ENCODE measurements around the gene OR2AE1. TPM values are rescaled to one million over a fixed set of nuclear protein-coding genes. Genes with fewer than 3 reads are reported as not detected.

The OR2AE1 gene
- total and polyA plus RNA-seq, 2 of the 4 experiments (the other 2 are of a cell fraction): 0.17 to 0.18 TPM

DNA sequence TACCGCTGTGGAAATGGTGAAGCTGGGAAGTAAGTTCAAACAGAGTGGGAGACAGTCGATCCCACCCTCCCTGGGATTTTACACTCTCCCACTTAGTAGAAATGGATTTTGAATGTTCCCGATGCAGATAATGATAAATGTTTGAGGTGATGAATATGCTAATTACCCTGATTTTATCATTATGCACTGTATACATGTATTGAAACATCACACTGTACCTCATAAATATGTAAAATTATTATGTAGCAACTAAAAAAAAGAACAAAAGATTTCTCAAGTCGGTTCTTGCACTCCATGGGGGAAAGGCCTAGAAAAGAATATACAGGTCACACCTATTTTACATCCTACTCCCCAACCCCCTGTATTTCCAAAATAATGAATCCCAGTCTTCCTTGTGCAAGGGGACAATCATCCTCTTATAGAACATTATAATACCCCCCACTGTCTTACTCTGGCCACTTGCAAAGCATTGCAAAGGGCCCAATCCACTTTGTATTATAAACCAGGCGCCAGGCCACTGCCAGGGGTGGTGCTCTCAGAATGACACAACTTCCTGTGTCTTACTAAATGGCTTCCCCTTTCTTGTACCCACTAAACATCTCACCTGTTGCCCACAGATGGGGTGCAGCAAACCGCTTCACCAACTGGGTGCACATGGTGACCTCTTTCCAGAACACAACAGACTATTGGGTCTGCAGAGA lies 20.6 kb upstream of the OR2AE1 start:
- peaks cover 3% of the 10 kb centered on the region for H3K9me1 ChIP-seq (ENCODE audit: insufficient read depth, low read length)
- no peak overlapping the region for H3K18ac ChIP-seq (ENCODE audit: low read depth, low read length)
- H3K79me1 ChIP-seq (ENCODE audit: low read depth in 1 of 2, low read length in 2 of 2): no peaks in the 10 kb centered on the region; a peak in 1 of 4 replicates
- no peak overlapping the region for H3K4ac ChIP-seq (ENCODE audit: low read depth, low read length)
- H3K36me3 ChIP-seq (ENCODE audit: control insufficient read depth, insufficient read depth, low read length): peaks cover 24% of the 10 kb centered on the region
- H3K27me3 ChIP-seq (ENCODE audit: control insufficient read depth, insufficient read depth, low read length): no peaks in the 10 kb centered on the region
- TF ChIP-seq POLR2A (IDR thresholded peaks at IDR 0.05; ENCODE audit: low read depth, low read length): no peak
- POLR2A ChIA-PET (ENCODE audit: unreplicated experiment): no interaction called here
- H3K56ac ChIP-seq (ENCODE audit: extremely low read depth, insufficient read depth, low read length): no peak overlapping the region
- no peak overlapping the region for H3K4me2 ChIP-seq (ENCODE audit: low read depth, low read length)
- in situ Hi-C loops (cut with MboI; ENCODE audit: low sequenced_read_pairs) (no loop called here), intact Hi-C loops (cut with micrococcal nuclease) (loop anchor here (10.0 kb wide), 1 partner anchor 263 kb away; no protein-coding TSS in a partner anchor), dilution Hi-C loops (cut with HindIII; ENCODE audit: low sequenced_read_pairs, unreplicated experiment) (no loop called here)
- 100% methylated on average over 1 of the region's 6 CpGs; no CpG with 5 or more reads in 1 of the 2 experiments for WGBS, 2 experiments (ENCODE audit: extremely low coverage in 2 of 2, insufficient read length in 1 of 2)
- no peak overlapping the region for H2AFZ ChIP-seq (replicated peaks; ENCODE audit: low read length, poor library complexity)
- no peak overlapping the region for H3K14ac ChIP-seq (replicated peaks; ENCODE audit: low read depth, low read length)
- CTCF ChIA-PET: no interaction called here
- no peak for ATAC-seq (ENCODE audit: low read depth)
- no peak overlapping the region for H2BK5ac ChIP-seq (ENCODE audit: low read depth, low read length, poor library complexity, severe bottlenecking)
- H4K5ac ChIP-seq (ENCODE audit: low read depth, low read length): no peak overlapping the region
- no peak overlapping the region for H3K9ac ChIP-seq (ENCODE audit: low read depth, low read length)
- H2BK20ac ChIP-seq (ENCODE audit: low read depth, low read length): no peak overlapping the region
- H3K4me3 ChIP-seq (ENCODE audit: insufficient read depth, low read depth, low read length): no peak overlapping the region
- no peak overlapping the region for H2AK5ac ChIP-seq (ENCODE audit: low read depth, low read length)
- no peaks in the 10 kb centered on the region for H4K20me1 ChIP-seq (ENCODE audit: insufficient read depth, low read length)
- no peak overlapping the region for H4K8ac ChIP-seq (ENCODE audit: low read depth in 2 of 2, low read length in 2 of 2)
- H3K23ac ChIP-seq (ENCODE audit: low read depth, low read length): no peak overlapping the region
- H2AK9ac ChIP-seq (replicated peaks; ENCODE audit: low read depth, low read length, poor library complexity): peak overlapping the region; percentile 31
- no peak for DNase-seq
- no peak overlapping the region for H2BK15ac ChIP-seq (ENCODE audit: low read depth, low read length)
- H4K91ac ChIP-seq (ENCODE audit: insufficient read depth, low read depth, low read length): no peak overlapping the region
- BruUV-seq (replicated peaks): no TSS peak
- no peaks in the 10 kb centered on the region for H3K4me1 ChIP-seq (ENCODE audit: control insufficient read depth, insufficient read depth, low read length)
- no peak overlapping the region for H3K27ac ChIP-seq (ENCODE audit: insufficient read depth, low read length)
- H3K9me3 ChIP-seq (ENCODE audit: control insufficient read depth, insufficient read depth, low read length): no peaks in the 10 kb centered on the region
- no peak overlapping the region for H2BK120ac ChIP-seq (ENCODE audit: low read depth, low read length)
